AG10803 (cell line): ENCODE measurements around the gene CIB2.

ENCODE experiments used
- DNase-seq: peaks from one replicate; pipeline ENCODE4 v3.0.0; 2010; ENCODE audit warnings: low read depth
- H3K4me3 ChIP-seq: 2 replicates; pipeline ENCODE4 v1.5.1; 2011; ENCODE audit warnings: mild to moderate bottlenecking, low read length, control low read depth
- TF ChIP-seq, protein P1 (sequence below): conservative IDR thresholded peaks from 2 replicates; pipeline ENCODE4 v1.5.1; 2011; ENCODE audit warnings: mild to moderate bottlenecking, low read length, control low read depth, inconsistent platforms

CIB2 gene

DNA sequence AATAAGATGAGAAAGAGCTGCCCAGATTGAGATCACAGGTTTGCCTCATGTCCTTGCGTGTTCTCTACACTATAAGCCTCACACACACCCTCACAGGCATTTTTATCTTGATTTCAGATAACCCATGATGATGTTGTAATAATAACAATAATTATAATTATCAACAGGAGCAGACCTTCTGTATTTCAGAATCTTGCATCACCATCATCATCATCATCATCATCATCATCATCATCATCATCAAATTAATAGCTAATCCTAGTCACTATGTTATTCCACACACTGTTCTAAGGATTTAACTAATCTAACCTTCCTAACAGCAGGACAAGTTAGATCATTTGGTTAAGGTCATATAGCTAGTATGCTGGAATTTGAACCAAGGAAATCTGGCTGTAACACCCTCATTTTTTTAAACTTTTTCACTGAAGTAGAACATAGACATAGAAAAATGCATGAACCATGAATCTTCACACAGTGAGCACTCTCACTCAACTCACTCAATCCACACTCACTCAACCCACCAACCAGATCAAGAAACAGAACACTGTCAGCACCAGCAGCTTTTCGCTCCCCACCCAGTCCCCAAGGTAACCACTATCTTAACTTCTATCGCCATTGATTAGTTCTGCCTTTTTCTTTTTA is 40.7 kb downstream of the CIB2 start:
- H3K4me3 ChIP-seq: no peak overlapping the region
- TF ChIP-seq, protein P1, sequence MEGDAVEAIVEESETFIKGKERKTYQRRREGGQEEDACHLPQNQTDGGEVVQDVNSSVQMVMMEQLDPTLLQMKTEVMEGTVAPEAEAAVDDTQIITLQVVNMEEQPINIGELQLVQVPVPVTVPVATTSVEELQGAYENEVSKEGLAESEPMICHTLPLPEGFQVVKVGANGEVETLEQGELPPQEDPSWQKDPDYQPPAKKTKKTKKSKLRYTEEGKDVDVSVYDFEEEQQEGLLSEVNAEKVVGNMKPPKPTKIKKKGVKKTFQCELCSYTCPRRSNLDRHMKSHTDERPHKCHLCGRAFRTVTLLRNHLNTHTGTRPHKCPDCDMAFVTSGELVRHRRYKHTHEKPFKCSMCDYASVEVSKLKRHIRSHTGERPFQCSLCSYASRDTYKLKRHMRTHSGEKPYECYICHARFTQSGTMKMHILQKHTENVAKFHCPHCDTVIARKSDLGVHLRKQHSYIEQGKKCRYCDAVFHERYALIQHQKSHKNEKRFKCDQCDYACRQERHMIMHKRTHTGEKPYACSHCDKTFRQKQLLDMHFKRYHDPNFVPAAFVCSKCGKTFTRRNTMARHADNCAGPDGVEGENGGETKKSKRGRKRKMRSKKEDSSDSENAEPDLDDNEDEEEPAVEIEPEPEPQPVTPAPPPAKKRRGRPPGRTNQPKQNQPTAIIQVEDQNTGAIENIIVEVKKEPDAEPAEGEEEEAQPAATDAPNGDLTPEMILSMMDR: no peak
- peak; percentile 42 for DNase-seq

DNA sequence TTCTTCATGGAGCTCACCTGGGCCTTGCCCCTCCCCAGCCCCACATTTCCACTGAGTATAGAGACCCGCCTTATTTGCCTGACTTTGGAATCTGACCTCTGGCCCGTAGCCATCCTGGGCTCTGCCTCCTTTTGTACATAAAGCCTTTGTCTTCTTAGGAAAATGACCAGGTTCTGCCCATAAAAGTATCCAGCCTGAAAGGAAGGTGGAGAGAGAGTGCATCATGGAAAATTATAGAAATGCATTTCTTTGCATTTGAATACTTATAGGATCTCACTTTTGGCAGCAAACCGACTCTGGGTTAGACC is 42.5 kb downstream of the CIB2 start:
- H3K4me3 ChIP-seq: no peak overlapping the region
- no peak for DNase-seq
- TF ChIP-seq, protein P1: no peak

DNA sequence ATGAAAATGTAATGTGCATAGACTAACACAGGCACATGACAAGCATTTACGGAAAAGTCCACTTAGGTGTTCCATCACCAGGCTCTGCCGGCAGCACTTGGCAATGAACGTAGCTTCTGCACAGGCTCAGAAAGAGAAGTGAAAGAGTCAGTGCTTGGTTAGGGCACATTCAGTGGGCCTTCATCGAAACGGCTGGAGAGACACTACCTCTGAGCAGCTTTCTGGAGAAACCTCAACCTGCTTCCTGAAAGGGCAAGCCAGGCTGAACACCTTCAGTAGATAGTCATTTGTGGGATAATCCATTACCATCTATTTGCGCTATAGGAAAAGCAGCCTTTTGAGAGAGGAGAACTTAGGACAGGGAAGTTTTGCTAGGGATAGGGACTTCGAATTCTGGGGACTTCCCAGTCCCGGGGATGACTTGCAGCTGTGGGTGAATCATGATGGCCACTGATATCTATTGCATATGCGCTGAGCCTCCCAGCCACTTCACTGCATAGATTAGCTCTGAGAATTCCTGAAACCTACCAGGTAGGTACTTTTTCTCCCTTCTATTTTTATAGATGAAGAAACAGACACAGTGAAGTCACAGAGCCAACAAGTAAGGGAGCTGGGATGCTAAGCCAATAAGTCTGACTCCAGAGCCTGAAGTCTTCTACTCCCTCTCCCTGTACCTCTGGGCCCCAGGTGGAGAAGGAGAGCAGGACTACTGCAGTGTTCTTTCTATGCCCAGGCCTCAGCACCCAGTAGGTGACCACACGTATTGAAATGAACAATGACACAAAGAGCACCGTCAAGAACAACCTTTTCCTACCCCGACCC is 43.1 kb downstream of the CIB2 start:
- DNase-seq: no peak
- TF ChIP-seq, protein P1: no peak
- no peak overlapping the region for H3K4me3 ChIP-seq

DNA sequence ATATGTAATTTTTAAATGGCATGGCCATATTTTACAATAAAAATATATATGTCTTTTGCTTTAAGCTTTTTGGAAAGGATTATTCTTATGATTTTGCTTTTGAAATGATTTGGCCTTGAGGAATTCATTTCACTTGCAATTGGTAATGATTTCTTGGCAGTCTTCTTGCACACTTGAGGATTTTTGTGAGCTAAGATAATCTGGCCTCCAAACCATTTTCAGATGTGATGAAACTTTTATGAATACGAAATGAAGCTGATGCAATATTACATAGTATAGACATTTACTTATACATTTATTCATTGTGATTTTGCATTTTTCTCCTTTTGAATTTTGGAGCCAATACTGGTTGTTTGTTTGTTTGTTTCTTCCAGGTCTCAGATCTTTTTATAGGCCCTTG is 45.3 kb downstream of the CIB2 start:
- peak; percentile 92 for DNase-seq
- TF ChIP-seq, protein P1: no peak
- H3K4me3 ChIP-seq: no peak overlapping the region

DNA sequence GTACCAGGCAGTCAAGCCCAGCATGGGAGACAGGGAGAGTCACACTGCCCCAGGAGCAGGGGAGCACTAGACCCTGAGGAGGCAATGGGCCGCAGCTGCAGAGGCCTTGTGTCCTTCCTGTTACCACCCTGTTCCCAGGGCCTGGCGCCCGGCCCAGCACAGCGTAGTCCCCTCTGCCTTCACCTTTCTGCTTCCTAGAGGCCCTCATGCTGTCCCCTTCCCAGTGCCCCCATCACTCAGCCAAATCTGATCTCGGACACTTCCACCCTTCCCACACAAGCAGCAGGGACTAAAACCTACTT is 46.8 kb downstream of the CIB2 start:
- no peak for DNase-seq
- H3K4me3 ChIP-seq: no peak overlapping the region
- TF ChIP-seq, protein P1: no peak

DNA sequence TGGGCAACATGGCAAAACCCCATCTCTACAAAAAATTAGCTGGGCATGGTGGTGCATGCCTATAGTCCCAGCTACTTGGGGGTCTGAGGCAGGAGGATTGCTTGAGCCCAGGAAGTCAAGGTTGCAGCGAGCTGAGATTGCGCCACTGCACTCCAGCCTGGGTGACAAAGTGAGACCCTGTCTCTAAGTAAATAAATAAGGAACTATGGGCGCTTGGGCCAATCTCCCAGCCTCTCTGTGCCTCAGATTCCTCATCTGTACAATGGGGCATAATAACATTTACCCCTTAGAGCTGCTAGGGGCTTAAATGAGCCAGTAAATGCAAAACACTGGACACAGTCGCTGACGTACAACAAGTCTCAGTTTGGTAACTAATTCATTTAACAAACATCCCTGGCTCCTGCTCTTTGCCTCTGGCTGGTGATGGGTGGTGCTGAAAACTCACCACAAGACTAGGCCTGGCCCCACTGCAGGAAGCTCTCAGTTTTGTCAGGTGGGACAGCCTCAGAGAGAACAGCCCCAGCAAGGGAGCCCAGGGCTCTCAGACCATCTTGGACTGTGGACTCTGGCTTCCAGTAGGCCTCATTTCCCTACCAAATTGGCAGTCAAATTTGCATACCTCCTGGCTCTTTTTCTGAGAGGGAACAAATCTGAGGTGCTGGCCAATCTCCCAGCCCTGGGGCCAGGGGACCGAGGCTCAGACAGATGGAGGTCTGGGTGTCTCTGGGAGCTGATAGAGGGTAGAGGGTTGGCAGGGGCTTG is 47.4 kb downstream of the CIB2 start:
- TF ChIP-seq, protein P1: no peak
- DNase-seq: no peak
- H3K4me3 ChIP-seq: no peak overlapping the region

DNA sequence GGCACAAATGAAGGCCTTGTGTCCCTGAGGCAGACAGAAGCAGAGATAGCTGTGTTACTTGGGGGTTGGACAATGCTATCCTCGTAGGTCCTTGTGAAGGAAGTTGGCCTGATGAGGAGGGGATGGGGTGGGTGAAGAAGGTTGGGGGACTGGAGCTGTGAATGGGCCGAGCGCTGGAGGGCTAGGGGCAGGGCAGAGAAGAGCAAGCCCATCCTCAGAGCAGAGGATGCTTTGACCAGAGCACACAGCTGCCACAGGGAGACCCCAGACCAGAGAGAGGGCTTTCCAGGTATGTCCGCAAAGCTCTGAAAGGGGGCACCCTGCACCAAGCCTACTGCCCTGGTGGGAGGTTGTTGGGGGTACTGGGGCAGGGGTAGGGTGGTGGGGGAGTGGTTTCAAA is 48.1 kb downstream of the CIB2 start:
- TF ChIP-seq, protein P1: no peak
- no peak for DNase-seq
- H3K4me3 ChIP-seq: no peak overlapping the region
